GM18517 (cell line): Measurements from ENCODE around the gene CENPP.

Experiments
- ATAC-seq: cut with Tn5 transposase; IDR thresholded peaks from one replicate; pipeline ENCODE4 v1.9.1; 2021; ENCODE audit warnings: mild to moderate bottlenecking, moderate library complexity; ENCODE audit not compliant: unreplicated experiment

CENPP gene

GRCh38 chr9:92650839-92651621 is 325.3 kb downstream of the CENPP start:
- no peak for ATAC-seq

GRCh38 chr9:92652461-92652860 is 326.7 kb downstream of the CENPP start:
- no peak for ATAC-seq

- no peak for ATAC-seq
These were observed 328.9 kb downstream of the CENPP start for GRCh38 chr9:92654481-92655301.

- ATAC-seq = no peak
These were observed 329.6 kb downstream of the CENPP start for GRCh38 chr9:92655366-92655765.

- no peak for ATAC-seq
These were observed 330.3 kb downstream of the CENPP start for GRCh38 chr9:92655896-92656536.

GRCh38 chr9:92656537-92656925 is 330.8 kb downstream of the CENPP start:
- no peak for ATAC-seq

- ATAC-seq = no peak
These were observed 331.7 kb downstream of the CENPP start for GRCh38 chr9:92657296-92658094.

- ATAC-seq = no peak
These were observed 332.4 kb downstream of the CENPP start for GRCh38 chr9:92658176-92658575.

- ATAC-seq = no peak
These were observed 332.9 kb downstream of the CENPP start for GRCh38 chr9:92658611-92659010.

GRCh38 chr9:92659601-92660000 is 333.8 kb downstream of the CENPP start:
- ATAC-seq = no peak

- no peak for ATAC-seq
These were observed 334.5 kb downstream of the CENPP start for GRCh38 chr9:92660266-92660665.

- ATAC-seq = no peak
These were observed 335.4 kb downstream of the CENPP start for GRCh38 chr9:92661127-92661526.

GRCh38 chr9:92661743-92662142 is 336.0 kb downstream of the CENPP start:
- no peak for ATAC-seq

GRCh38 chr9:92663126-92663525 is 337.4 kb downstream of the CENPP start:
- ATAC-seq = no peak

GRCh38 chr9:92663951-92664350 is 338.2 kb downstream of the CENPP start:
- ATAC-seq = no peak

- ATAC-seq = no peak
These were observed 338.8 kb downstream of the CENPP start for GRCh38 chr9:92664394-92665152.

GRCh38 chr9:92665836-92666235 is 340.1 kb downstream of the CENPP start:
- no peak for ATAC-seq

- no peak for ATAC-seq
These were observed 340.5 kb downstream of the CENPP start for GRCh38 chr9:92666236-92666635.

GRCh38 chr9:92666912-92667532 is 341.3 kb downstream of the CENPP start:
- no peak for ATAC-seq
